Prostate gland (tissue), 2 donors: ENCODE data around the gene OTUB2.

Source experiments
- CTCF ChIP-seq, 4 experiments: fragments of 200-600 bp in 2 of 4; fragments of 450-650 bp in 2 of 4; sonication (generic) in 2 of 4; IDR thresholded peaks; 1 replicate in 3 of 4; 2 replicates in 1 of 4; pipeline ENCODE4 v1.5.1; 2016 to 2019; ENCODE audit warnings: antibody characterized with exemption in 4 of 4, mild to moderate bottlenecking in 2 of 4, moderate library complexity in 2 of 4
- POLR2A ChIP-seq: fragments of 450-650 bp; IDR thresholded peaks from one replicate; pipeline ENCODE4 v1.6.1; 2016; ENCODE audit warnings: antibody characterized with exemption, mild to moderate bottlenecking
- POLR2AphosphoS5 ChIP-seq: sonication (generic); formaldehyde crosslinking; IDR thresholded peaks from one replicate; pipeline ENCODE4 v1.6.1; 2017; ENCODE audit warnings: antibody characterized with exemption

GRCh38 chr14:94058674-94059138 lies 32.6 kb downstream of the OTUB2 start:
- no peak for TF ChIP-seq CTCF (IDR thresholded peaks at IDR 0.05)
- TF ChIP-seq POLR2A: no peak
- TF ChIP-seq POLR2AphosphoS5: peak; percentile 68
